PC-3 (cell line): ENCODE data around the gene PPP1R14C.

Experiments
- EZH2 ChIP-seq: fragments of 300-600 bp; sonication (generic); IDR thresholded peaks from one replicate; pipeline ENCODE4 v1.6.1; 2017; ENCODE audit warnings: antibody characterized with exemption, mild to moderate bottlenecking, low read length; ENCODE audit not compliant: unreplicated experiment
- TF ChIP-seq, protein P1 (sequence below): fragments of 300-600 bp; sonication (generic); conservative IDR thresholded peaks from 2 replicates; pipeline ENCODE4 v1.5.1; 2017; ENCODE audit warnings: antibody characterized with exemption, low read depth, mild to moderate bottlenecking, low read length

DNA sequence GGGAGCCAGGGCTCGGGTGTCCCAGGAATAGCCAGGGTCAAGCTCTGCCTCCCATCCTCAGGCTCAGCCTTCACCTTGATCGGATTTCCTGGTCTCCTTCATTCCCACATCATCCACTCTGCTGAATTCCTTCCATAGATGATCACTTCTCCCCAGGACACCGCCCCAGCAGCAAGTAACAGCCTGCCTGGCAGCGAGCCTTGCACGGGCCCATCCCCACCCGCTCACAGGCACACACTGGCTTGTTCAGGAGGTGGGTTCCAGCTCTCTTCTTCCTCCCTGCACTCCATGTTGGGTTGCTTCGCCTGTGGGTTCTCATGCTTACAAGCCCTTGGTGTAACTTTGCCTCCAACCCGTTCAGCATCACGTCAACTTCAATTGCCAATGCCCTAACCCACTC lies 113.0 kb downstream of the PPP1R14C start:
- TF ChIP-seq, protein P1, sequence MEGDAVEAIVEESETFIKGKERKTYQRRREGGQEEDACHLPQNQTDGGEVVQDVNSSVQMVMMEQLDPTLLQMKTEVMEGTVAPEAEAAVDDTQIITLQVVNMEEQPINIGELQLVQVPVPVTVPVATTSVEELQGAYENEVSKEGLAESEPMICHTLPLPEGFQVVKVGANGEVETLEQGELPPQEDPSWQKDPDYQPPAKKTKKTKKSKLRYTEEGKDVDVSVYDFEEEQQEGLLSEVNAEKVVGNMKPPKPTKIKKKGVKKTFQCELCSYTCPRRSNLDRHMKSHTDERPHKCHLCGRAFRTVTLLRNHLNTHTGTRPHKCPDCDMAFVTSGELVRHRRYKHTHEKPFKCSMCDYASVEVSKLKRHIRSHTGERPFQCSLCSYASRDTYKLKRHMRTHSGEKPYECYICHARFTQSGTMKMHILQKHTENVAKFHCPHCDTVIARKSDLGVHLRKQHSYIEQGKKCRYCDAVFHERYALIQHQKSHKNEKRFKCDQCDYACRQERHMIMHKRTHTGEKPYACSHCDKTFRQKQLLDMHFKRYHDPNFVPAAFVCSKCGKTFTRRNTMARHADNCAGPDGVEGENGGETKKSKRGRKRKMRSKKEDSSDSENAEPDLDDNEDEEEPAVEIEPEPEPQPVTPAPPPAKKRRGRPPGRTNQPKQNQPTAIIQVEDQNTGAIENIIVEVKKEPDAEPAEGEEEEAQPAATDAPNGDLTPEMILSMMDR: no peak
- no peak for TF ChIP-seq EZH2
